Heart right ventricle (tissue), 16 donors: ENCODE results near the gene COL4A2. TPM values are rescaled to one million over a fixed set of nuclear protein-coding genes. Genes with fewer than 3 reads are reported as not detected.
A peak's percentile ranks its signal among the peaks of the same experiment; 100 is the strongest.

Experiments used
- ATAC-seq, 8 donors: fragments of 200-7000 bp; cut with Tn5 transposase; one replicate each; pipeline ENCODE4 v1.9.1; 2020; ENCODE audit warnings: mild to moderate bottlenecking in 8 of 8, moderate library complexity in 8 of 8, moderate number of reproducible peaks in 1 of 8
- DNase-seq, 2 donors: peaks; one replicate each; pipeline ENCODE4 v3.0.0-alpha.2; 2020
- H3K27ac ChIP-seq, 10 donors: fragments of 200-600 bp; sonication (generic) in 2 of 10; one replicate each; pipeline versions ENCODE4 v1.5.0 to v1.8.0; 2020 to 2022; ENCODE audit warnings: mild to moderate bottlenecking in 3 of 10
- H3K27me3 ChIP-seq, 7 donors: fragments of 200-600 bp; one replicate each; pipeline ENCODE4 v1.8.0; 2021 to 2022; ENCODE audit warnings: mild to moderate bottlenecking in 2 of 7
- H3K36me3 ChIP-seq, 9 donors: fragments of 200-600 bp; sonication (generic) in 1 of 9; one replicate each; pipeline versions ENCODE4 v1.5.0 to v1.8.0; 2020 to 2022; ENCODE audit warnings: mild to moderate bottlenecking in 2 of 9
- H3K4me1 ChIP-seq, 9 donors: fragments of 200-600 bp; sonication (generic) in 1 of 9; one replicate each; pipeline versions ENCODE4 v1.5.0 to v1.8.0; 2020 to 2022; ENCODE audit warnings: mild to moderate bottlenecking in 4 of 9
- H3K4me3 ChIP-seq, 10 donors: fragments of 200-600 bp; sonication (generic) in 2 of 10; one replicate each; pipeline versions ENCODE4 v1.5.0 to v1.8.0; 2020 to 2022; ENCODE audit warnings: mild to moderate bottlenecking in 7 of 10, moderate library complexity in 2 of 10
- H3K9me3 ChIP-seq, 11 donors: fragments of 200-600 bp in 10 of 11; sonication (generic) in 2 of 11; one replicate each; pipeline versions ENCODE4 v1.5.0 to v1.8.0; 2013 to 2022; ENCODE audit warnings: mild to moderate bottlenecking in 2 of 11, control low read depth in 1 of 11, moderate library complexity in 1 of 11
- WGBS, 2 donors: extraction: QIAGEN DNeasy Blood & Tissue Kit; methylation state at CpG; one replicate each; pipeline ENCODE4 v1.1.7; 2013; ENCODE audit warnings: inconsistent platforms in 1 of 2; 5-methylcytosine and 5-hydroxymethylcytosine counted together
- intact Hi-C, 10 donors: fragments of 100-400 bp; cut with DNase I; formaldehyde crosslinking; loops; one replicate each; pipeline versions ENCODE4 v1.11.1 to v1.14.2; 2022
- polyA plus RNA-seq, 2 donors: library from polyadenylated mRNA; stranded (reverse); fragments of 200-250 nt; gene quantifications; one replicate each; pipeline ENCODE4 v1.2.3, GENCODE V29; 2013
- total RNA-seq, 10 donors: library from RNA; stranded (reverse); fragmentation: NEBNext Ultra II Directional in 3 of 10; extraction: Animal tissue kit (Norgen Biotek cat#: 25700) in 3 of 10; gene quantifications; one replicate each; pipeline versions ENCODE4 v1.2.1 to v1.2.4, GENCODE V29; 2021 to 2023
- TF ChIP-seq, protein P1 (sequence below), 9 donors: fragments of 200-600 bp; sonication (generic) in 2 of 9; IDR thresholded peaks; one replicate each; pipeline versions ENCODE4 v1.5.0 to v1.8.0; 2021 to 2022; ENCODE audit warnings: antibody characterized with exemption in 9 of 9, mild to moderate bottlenecking in 5 of 9, moderate library complexity in 1 of 9
- donor health status: Arrhythmogenic right ventricular cardiomyopathy.
- donor health status: ischemic (EF 13 %, LVEDD 7.1; RV severe dilation, severe dysfunction).
- donor health status: healthy with polysubstance abuse.
- donor health status: DM: no; HTN: yes; CAD: no.
- donor health status: DM: no; HTN: no; CAD: no.
- donor health status: ischemic (EF 25% LVEDD 6.9; RV normal size, moderate dysfunction).
- donor health status: ischemic (EF 25% LVEDD 5.7; RV mildly dilated, moderate dysfunction).
- donor health status: healthy.
- donor health status: DM: yes; HTN: yes; CAD: no.
- donor health status: Ischemic cardiomyopathy.
- donor health status: ischemic (EF 35%, LVEDD 5.7; RV mildly dilated, moderate dysfunction).
- donor health status: nonischemic (EF 11% LVEDD 7.7; RV severe dilation, severe dysfunction).
- donor health status: DM: yes; HTN: yes; CAD: no.
- donor health status: PGD.
- donor health status: ischemic (EF 29% LVEDD 5.4; RV normal size, mild dysfunction).
- donor health status: nonischemic (EF 23%, LVEDD 6.1; RV moderate dilation, normal function).

Gene COL4A2
- total and polyA plus RNA-seq, 12 donors = 81.7 to 301 (median 128) TPM

DNA sequence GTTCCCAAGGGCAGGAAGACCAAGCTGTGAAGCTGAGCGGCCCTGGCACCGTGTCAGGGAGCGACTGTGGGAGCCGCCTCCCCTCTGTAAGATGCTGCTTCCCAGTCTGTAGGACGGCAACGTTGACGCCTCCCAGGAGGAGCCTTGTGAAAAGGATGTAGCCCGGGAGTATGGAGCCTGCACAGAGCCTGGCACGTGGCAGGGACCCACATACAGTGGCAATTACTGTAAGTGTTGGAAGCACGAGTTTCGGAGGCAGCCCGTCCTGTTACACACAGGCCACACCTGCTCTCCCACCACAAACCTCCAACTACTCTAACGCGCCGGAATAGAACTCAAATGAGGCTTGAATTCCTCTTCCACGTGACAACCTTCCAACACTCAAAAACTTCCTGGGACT lies 247.9 kb downstream of the COL4A2 start:
- no peak overlapping the region for H3K4me3 ChIP-seq
- no peak for DNase-seq
- WGBS, 2 donors = 85 to 89% methylated on average over 15 of the region's 16 CpGs
- no peaks in the 10 kb centered on the region for H3K27me3 ChIP-seq
- no peak overlapping the region for H3K27ac ChIP-seq
- peaks cover 0 to 29% (median 0%) of the 10 kb centered on the region in 9 donors for H3K36me3 ChIP-seq
- intact Hi-C loops = loop anchor here in 1 of 10 donors (5.0 kb wide), 1 partner anchor 48 kb away; no protein-coding TSS in a partner anchor
- H3K9me3 ChIP-seq = peaks cover 0 to 8% (median 0%) of the 10 kb centered on the region in 11 donors
- ATAC-seq = no peak
- peaks cover 0 to 60% (median 20%) of the 10 kb centered on the region in 9 donors for H3K4me1 ChIP-seq
- TF ChIP-seq, protein P1, sequence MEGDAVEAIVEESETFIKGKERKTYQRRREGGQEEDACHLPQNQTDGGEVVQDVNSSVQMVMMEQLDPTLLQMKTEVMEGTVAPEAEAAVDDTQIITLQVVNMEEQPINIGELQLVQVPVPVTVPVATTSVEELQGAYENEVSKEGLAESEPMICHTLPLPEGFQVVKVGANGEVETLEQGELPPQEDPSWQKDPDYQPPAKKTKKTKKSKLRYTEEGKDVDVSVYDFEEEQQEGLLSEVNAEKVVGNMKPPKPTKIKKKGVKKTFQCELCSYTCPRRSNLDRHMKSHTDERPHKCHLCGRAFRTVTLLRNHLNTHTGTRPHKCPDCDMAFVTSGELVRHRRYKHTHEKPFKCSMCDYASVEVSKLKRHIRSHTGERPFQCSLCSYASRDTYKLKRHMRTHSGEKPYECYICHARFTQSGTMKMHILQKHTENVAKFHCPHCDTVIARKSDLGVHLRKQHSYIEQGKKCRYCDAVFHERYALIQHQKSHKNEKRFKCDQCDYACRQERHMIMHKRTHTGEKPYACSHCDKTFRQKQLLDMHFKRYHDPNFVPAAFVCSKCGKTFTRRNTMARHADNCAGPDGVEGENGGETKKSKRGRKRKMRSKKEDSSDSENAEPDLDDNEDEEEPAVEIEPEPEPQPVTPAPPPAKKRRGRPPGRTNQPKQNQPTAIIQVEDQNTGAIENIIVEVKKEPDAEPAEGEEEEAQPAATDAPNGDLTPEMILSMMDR (IDR thresholded peaks at IDR 0.05) = no peak

- Histone ChIP-seq H3K4me3 (no peak overlapping the region), H3K36me3 (peaks cover 0 to 29% (median 0%) of the 10 kb centered on the region in 9 donors), H3K4me1 (peaks cover 0 to 63% (median 28%) of the 10 kb centered on the region in 9 donors), H3K27ac (peak overlapping the region in 1 of 10 donors; percentile 18), H3K27me3 (no peaks in the 10 kb centered on the region), H3K9me3 (peaks cover 0 to 8% (median 0%) of the 10 kb centered on the region in 11 donors)
- intact Hi-C loops = loop anchor here in 1 of 10 donors (5.0 kb wide), 1 partner anchor 48 kb away; no protein-coding TSS in a partner anchor
- WGBS, 2 donors = 92 to 95% methylated on average over 16 of the region's 16 CpGs
- peak in 1 of 8 donors; percentile 19 for ATAC-seq
- DNase-seq = no peak
- TF ChIP-seq, protein P1 (IDR thresholded peaks at IDR 0.05) = no peak
These were observed 248.6 kb downstream of the COL4A2 start for GRCh38 chr13:110555601-110556223.

DNA sequence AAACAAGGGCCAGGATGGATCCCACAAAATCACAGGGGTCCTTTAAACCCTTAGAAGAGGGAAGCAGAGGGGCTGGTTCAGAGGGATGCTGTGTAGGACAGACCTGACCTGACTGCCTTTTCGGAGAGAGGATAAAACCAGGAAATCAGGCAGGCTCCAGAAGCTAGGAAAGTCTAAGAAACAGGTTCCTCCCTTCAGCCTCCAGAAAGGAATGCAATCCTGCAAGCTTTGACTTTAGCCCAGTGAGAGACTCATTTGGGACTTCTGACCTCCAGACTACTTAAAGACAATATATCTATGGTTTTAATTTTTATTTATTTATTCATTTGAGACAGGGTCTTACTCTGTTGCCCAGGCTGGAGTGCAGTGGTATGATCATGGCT lies 249.1 kb downstream of the COL4A2 start:
- TF ChIP-seq, protein P1 (IDR thresholded peaks at IDR 0.05) = no peak
- peaks cover 0 to 63% (median 29%) of the 10 kb centered on the region in 9 donors for H3K4me1 ChIP-seq
- intact Hi-C loops = loop anchor here in 1 of 10 donors (5.0 kb wide), 1 partner anchor 49 kb away; no protein-coding TSS in a partner anchor
- no peak overlapping the region for H3K4me3 ChIP-seq
- ATAC-seq (no peak), DNase-seq (no peak)
- no peaks in the 10 kb centered on the region for H3K27me3 ChIP-seq
- H3K36me3 ChIP-seq = peaks cover 0 to 29% (median 0%) of the 10 kb centered on the region in 9 donors
- H3K27ac ChIP-seq = peak overlapping the region in 1 of 10 donors; percentile 18
- WGBS, 2 donors = 88 to 98% methylated on average over 1 of the region's 1 CpG
- H3K9me3 ChIP-seq = peaks cover 0 to 8% (median 0%) of the 10 kb centered on the region in 11 donors

DNA sequence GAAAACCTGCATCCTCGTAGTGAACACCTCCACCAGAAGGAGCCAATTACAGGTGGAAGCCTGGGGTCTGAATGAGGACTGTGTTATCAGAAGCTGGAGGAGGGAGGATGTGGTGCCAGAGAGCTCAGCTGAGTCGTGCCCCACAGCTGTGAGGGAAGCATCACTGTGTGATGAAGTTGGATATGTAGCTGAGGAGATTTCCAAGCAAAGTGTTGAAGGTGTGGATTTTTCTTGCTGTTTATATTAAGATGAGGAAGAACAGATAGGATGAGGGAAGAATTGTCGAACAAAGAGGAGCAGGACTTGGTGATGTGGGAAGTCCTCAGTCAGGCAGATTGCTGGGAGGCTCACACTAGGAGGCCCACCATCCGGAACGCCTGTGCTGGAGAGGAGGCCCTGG lies 250.0 kb downstream of the COL4A2 start:
- intact Hi-C loops = loop anchor here in 1 of 10 donors (5.0 kb wide), 1 partner anchor 50 kb away; no protein-coding TSS in a partner anchor

More for the DNA sequence above, 250.0 kb downstream of the COL4A2 start:
- Histone ChIP-seq H3K27me3 (no peaks in the 10 kb centered on the region), H3K27ac (no peak overlapping the region), H3K4me3 (no peak overlapping the region), H3K4me1 (peaks cover 0 to 60% (median 26%) of the 10 kb centered on the region in 9 donors), H3K9me3 (peaks cover 0 to 8% (median 0%) of the 10 kb centered on the region in 11 donors), H3K36me3 (peaks cover 0 to 29% (median 0%) of the 10 kb centered on the region in 9 donors)
- TF ChIP-seq, protein P1 (IDR thresholded peaks at IDR 0.05) = no peak
- 90 to 92% methylated on average over 5 of the region's 5 CpGs for WGBS, 2 donors
- ATAC-seq (no peak), DNase-seq (no peak)
